Astrocyte (in vitro differentiated cells and primary cell): ENCODE data around the gene MIA3. TPM values are rescaled to one million over a fixed set of nuclear protein-coding genes. Genes with fewer than 3 reads are reported as not detected.
"Not testable (repeated sequence)": the region's sequence is repeated elsewhere in the genome, so short reads cannot be mapped to it uniquely, and the experiment has no call there.

Source experiments
- DNase-seq: peaks from one replicate; pipeline ENCODE4 v3.0.0-alpha.2; 2010; ENCODE audit warnings: low read depth
- FAIRE-seq: peaks from 2 replicates; lab custom pipeline; 2011; peaks lifted over from hg19 to GRCh38; lab: Jason Lieb, UNC
- H2AFZ ChIP-seq: 2 replicates; pipeline ENCODE4 v1.6.0; 2012; ENCODE audit warnings: low read depth, low read length, inconsistent platforms
- H3K27ac ChIP-seq: 2 replicates; pipeline ENCODE4 v1.5.1; 2011; ENCODE audit warnings: low read depth, low read length, inconsistent platforms
- H3K27me3 ChIP-seq: 2 replicates; pipeline ENCODE4 v1.6.0; 2011; ENCODE audit warnings: low read length, inconsistent platforms; ENCODE audit not compliant: insufficient read depth
- H3K36me3 ChIP-seq: 2 replicates; pipeline ENCODE4 v1.5.1; 2011; ENCODE audit warnings: low read length, inconsistent platforms; ENCODE audit not compliant: insufficient read depth
- H3K4me1 ChIP-seq: 2 replicates; pipeline ENCODE4 v1.5.1; 2011; ENCODE audit warnings: low read length, inconsistent platforms; ENCODE audit not compliant: insufficient read depth
- H3K4me2 ChIP-seq: 2 replicates; pipeline ENCODE4 v1.6.0; 2012; ENCODE audit warnings: low read length, inconsistent platforms
- H3K4me3 ChIP-seq: 2 replicates; pipeline ENCODE4 v1.5.1; 2011; ENCODE audit warnings: low read depth, mild to moderate bottlenecking, low read length, inconsistent platforms; ENCODE audit not compliant: insufficient read depth
- H3K79me2 ChIP-seq: 2 replicates; pipeline ENCODE4 v1.6.0; 2012; ENCODE audit warnings: mild to moderate bottlenecking, low read length, inconsistent platforms; ENCODE audit not compliant: insufficient read depth
- H3K9ac ChIP-seq: 2 replicates; pipeline ENCODE4 v1.6.0; 2012; ENCODE audit warnings: mild to moderate bottlenecking, low read length, inconsistent platforms
- H3K9me3 ChIP-seq: 2 replicates; pipeline ENCODE4 v1.5.1; 2012; ENCODE audit warnings: low read depth, mild to moderate bottlenecking, low read length, inconsistent platforms; ENCODE audit not compliant: insufficient read depth
- H4K20me1 ChIP-seq: 2 replicates; pipeline ENCODE4 v1.6.0; 2012; ENCODE audit warnings: low read length, inconsistent platforms; ENCODE audit not compliant: insufficient read depth
- H3K27ac Mint-ChIP-seq: one replicate; pipeline ENCODE4 v1.8.0; 2021; ENCODE audit warnings: mild to moderate bottlenecking, mixed read lengths; ENCODE audit not compliant: unreplicated experiment
- H3K27me3 Mint-ChIP-seq: one replicate; pipeline ENCODE4 v1.8.0; 2021; ENCODE audit warnings: low read depth, mixed read lengths; ENCODE audit not compliant: unreplicated experiment
- H3K36me3 Mint-ChIP-seq: one replicate; pipeline ENCODE4 v1.8.0; 2021; ENCODE audit warnings: low read depth, mixed read lengths; ENCODE audit not compliant: unreplicated experiment
- H3K4me1 Mint-ChIP-seq: one replicate; pipeline ENCODE4 v1.8.0; 2021; ENCODE audit warnings: low read depth, mixed read lengths; ENCODE audit not compliant: unreplicated experiment
- H3K4me3 Mint-ChIP-seq: one replicate; pipeline ENCODE4 v1.8.0; 2021; ENCODE audit warnings: mild to moderate bottlenecking, moderate library complexity, mixed read lengths; ENCODE audit not compliant: unreplicated experiment
- H3K9me3 Mint-ChIP-seq: one replicate; pipeline ENCODE4 v1.8.0; 2021; ENCODE audit warnings: mild to moderate bottlenecking, mixed read lengths; ENCODE audit not compliant: unreplicated experiment
- CTCF ChIP-seq: IDR thresholded peaks from 2 replicates; pipeline ENCODE4 v1.5.1; 2011; ENCODE audit warnings: low read depth, mild to moderate bottlenecking, inconsistent platforms, low read length, moderate library complexity; ENCODE audit not compliant: insufficient read depth
- EZH2 ChIP-seq: IDR thresholded peaks from 2 replicates; pipeline ENCODE4 v1.6.1; 2012; ENCODE audit warnings: mild to moderate bottlenecking, low read length, inconsistent platforms; ENCODE audit not compliant: insufficient read depth
- total RNA-seq: library from RNA; stranded (reverse); gene quantifications from 2 replicates; pipeline ENCODE4 v1.2.1, GENCODE V29; 2021

Gene MIA3
- total RNA-seq, 1 donor from 2014 or later = 63.5 TPM

DNA sequence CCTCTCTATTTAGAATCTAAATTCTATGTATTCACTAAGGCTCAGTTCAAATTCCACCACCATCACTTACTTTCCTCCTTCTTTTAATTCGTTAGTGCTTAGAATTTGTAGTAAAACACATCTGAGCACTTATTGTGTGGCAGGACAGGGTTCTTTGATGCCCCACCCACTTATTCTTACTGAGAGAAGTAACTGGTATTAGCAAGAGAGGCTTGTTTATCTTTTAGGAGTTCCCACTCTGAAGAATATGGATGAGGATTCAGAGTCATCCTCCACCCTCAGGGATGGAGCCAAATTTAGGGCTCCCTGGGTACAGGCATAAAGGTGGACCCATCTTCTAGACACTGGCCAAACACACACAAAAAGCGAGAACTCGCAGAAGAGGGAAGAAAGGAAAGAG is 16.6 kb upstream of the MIA3 start:
- no peaks in the 10 kb centered on the region for H3K4me1 Mint-ChIP-seq
- H3K36me3 Mint-ChIP-seq = no peaks in the 10 kb centered on the region
- Histone ChIP-seq H3K9ac (no peak overlapping the region), H3K79me2 (no peaks in the 10 kb centered on the region), H3K9me3 (no peaks in the 10 kb centered on the region), H4K20me1 (no peaks in the 10 kb centered on the region), H3K4me2 (peak overlapping the region; percentile 64), H3K4me1 (no peaks in the 10 kb centered on the region), H3K36me3 (no peaks in the 10 kb centered on the region), H3K4me3 (no peak overlapping the region), H3K27me3 (no peaks in the 10 kb centered on the region), H2AFZ (peak overlapping the region; percentile 69), H3K27ac (no peak overlapping the region)
- H3K27ac Mint-ChIP-seq = no peak overlapping the region
- peaks cover 2% of the 10 kb centered on the region for H3K9me3 Mint-ChIP-seq
- TF ChIP-seq EZH2 (no peak), CTCF (no peak)
- FAIRE-seq = no peak
- H3K4me3 Mint-ChIP-seq = no peak overlapping the region
- DNase-seq = no peak
- peaks cover 2% of the 10 kb centered on the region for H3K27me3 Mint-ChIP-seq

DNA sequence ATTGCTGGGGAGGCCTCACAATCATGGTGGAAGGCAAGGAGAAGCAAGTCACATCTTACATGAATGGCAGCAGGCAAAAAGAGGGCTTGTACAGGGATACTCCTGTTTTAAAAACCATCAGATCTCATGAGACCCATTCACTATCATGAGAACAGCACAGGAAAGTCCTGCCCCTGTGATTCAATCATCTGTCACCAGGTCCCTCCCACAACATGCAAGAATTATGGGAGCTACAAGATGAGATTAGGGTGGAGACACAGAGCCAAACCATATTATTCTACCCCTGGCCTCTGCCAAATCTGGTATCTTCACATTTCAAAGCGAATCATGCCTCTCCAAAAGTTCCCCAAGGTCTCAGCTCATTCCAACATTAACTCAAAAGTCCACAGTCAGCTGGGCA is 11.1 kb upstream of the MIA3 start:
- Mint-ChIP-seq H3K36me3 (peaks cover 6% of the 10 kb centered on the region), H3K27ac (no peak overlapping the region), H3K27me3 (peaks cover 2% of the 10 kb centered on the region), H3K9me3 (peaks cover 9% of the 10 kb centered on the region), H3K4me3 (no peak overlapping the region), H3K4me1 (no peaks in the 10 kb centered on the region)
- Histone ChIP-seq H3K9me3 (no peaks in the 10 kb centered on the region), H2AFZ (no peak overlapping the region), H3K9ac (no peak overlapping the region), H4K20me1 (no peaks in the 10 kb centered on the region), H3K36me3 (no peaks in the 10 kb centered on the region), H3K4me1 (no peaks in the 10 kb centered on the region), H3K27me3 (peaks cover 2% of the 10 kb centered on the region), H3K4me2 (no peak overlapping the region), H3K79me2 (no peaks in the 10 kb centered on the region), H3K4me3 (no peak overlapping the region), H3K27ac (no peak overlapping the region)
- TF ChIP-seq CTCF = no peak
- TF ChIP-seq EZH2 = no peak
- no peak for FAIRE-seq
- no peak for DNase-seq

- not testable (repeated sequence) for H3K36me3 Mint-ChIP-seq, H3K27ac ChIP-seq, H3K27me3 Mint-ChIP-seq, H3K4me1 Mint-ChIP-seq, H3K79me2 ChIP-seq, H3K27me3 ChIP-seq, H3K4me2 ChIP-seq, H3K4me3 Mint-ChIP-seq, H3K9me3 ChIP-seq, H3K9me3 Mint-ChIP-seq, H4K20me1 ChIP-seq, H2AFZ ChIP-seq, H3K9ac ChIP-seq, H3K36me3 ChIP-seq, FAIRE-seq, H3K4me1 ChIP-seq, DNase-seq, H3K27ac Mint-ChIP-seq, H3K4me3 ChIP-seq
Measured at GRCh38 chr1:222609111-222609510, 8.8 kb upstream of the MIA3 start.
